HepG2 (cell line): Measurements from ENCODE around the gene PLCXD3. TPM values are rescaled to one million over a fixed set of nuclear protein-coding genes. Genes with fewer than 3 reads are reported as not detected.

Experiments used
- ARNTL ChIP-seq: sonication (generic); formaldehyde crosslinking; IDR thresholded peaks from 2 replicates; pipeline ENCODE4 v1.4.0; 2020; ENCODE audit warnings: mild to moderate bottlenecking, missing genetic modification reagents
- CEBPG ChIP-seq: IDR thresholded peaks from 2 replicates; pipeline ENCODE4 v1.6.1; 2016
- CHCHD3 ChIP-seq: sonication (generic); formaldehyde crosslinking; IDR thresholded peaks from 2 replicates; pipeline ENCODE4 v1.8.0; 2022; ENCODE audit warnings: mild to moderate bottlenecking, missing genetic modification reagents, moderate library complexity
- ELF4 ChIP-seq: sonication (generic); formaldehyde crosslinking; IDR thresholded peaks from 2 replicates; pipeline ENCODE4 v1.5.0; 2020; ENCODE audit warnings: missing genetic modification reagents, mild to moderate bottlenecking, moderate library complexity, borderline replicate concordance
- ETV5 ChIP-seq: IDR thresholded peaks from 2 replicates; pipeline ENCODE4 v1.6.1; 2018; ENCODE audit warnings: missing biosample characterization, missing genetic modification reagents, inconsistent platforms, borderline replicate concordance
- GATAD2A ChIP-seq: IDR thresholded peaks from 2 replicates; pipeline ENCODE4 v1.6.1; 2016
- HDAC6 ChIP-seq: fragments of 200-600 bp; sonication (generic); IDR thresholded peaks from 2 replicates; pipeline ENCODE4 v1.7.0; 2017; ENCODE audit warnings: mild to moderate bottlenecking, antibody characterized with exemption, low read length, low read depth
- NR1H2 ChIP-seq: sonication (generic); formaldehyde crosslinking; IDR thresholded peaks from 2 replicates; pipeline ENCODE4 v1.8.1; 2022; ENCODE audit warnings: low read depth, missing genetic modification reagents, borderline replicate concordance
- NRL ChIP-seq: sonication (generic); formaldehyde crosslinking; IDR thresholded peaks from 2 replicates; pipeline ENCODE4 v1.5.0; 2020; ENCODE audit warnings: missing genetic modification reagents, mild to moderate bottlenecking, moderate library complexity, borderline replicate concordance
- RFX1 ChIP-seq: fragments of 450-650 bp; IDR thresholded peaks from 2 replicates; pipeline ENCODE4 v1.6.1; 2017
- RFXANK ChIP-seq: IDR thresholded peaks from 2 replicates; pipeline ENCODE4 v1.6.1; 2016
- SAP130 ChIP-seq: IDR thresholded peaks from 2 replicates; pipeline ENCODE4 v1.6.1; 2016; ENCODE audit warnings: low read depth
- SMAD1 ChIP-seq: sonication (generic); formaldehyde crosslinking; IDR thresholded peaks from 2 replicates; pipeline ENCODE4 v1.4.0; 2020; ENCODE audit warnings: missing genetic modification reagents, low read depth, mild to moderate bottlenecking, borderline replicate concordance
- SOX13 ChIP-seq, 3 experiments: fragments of 450-650 bp in 1 of 3; sonication (generic) in 1 of 3; formaldehyde crosslinking in 1 of 3; IDR thresholded peaks in 2 of 3; conservative IDR thresholded peaks in 1 of 3; 2 replicates each; pipeline versions ENCODE4 v1.5.0 to v1.6.1; 2016 to 2020; ENCODE audit warnings: antibody characterized with exemption in 1 of 3, mild to moderate bottlenecking in 1 of 3, missing compliant biosample characterization in 1 of 3, missing genetic modification reagents in 1 of 3, moderate library complexity in 1 of 3
- SUZ12 ChIP-seq: fragments of 150-350 bp; IDR thresholded peaks from 2 replicates; pipeline ENCODE4 v1.6.1; 2014; ENCODE audit warnings: low read depth, low read length
- ZFP1 ChIP-seq: IDR thresholded peaks from 2 replicates; pipeline ENCODE4 v1.6.1; 2016
- ZNF180 ChIP-seq: sonication (generic); formaldehyde crosslinking; IDR thresholded peaks from 2 replicates; pipeline ENCODE4 v1.4.0; 2020; ENCODE audit warnings: low read depth, missing genetic modification reagents, borderline replicate concordance
- ZNF232 ChIP-seq: sonication (generic); formaldehyde crosslinking; IDR thresholded peaks from 2 replicates; pipeline ENCODE4 v1.4.0; 2020; ENCODE audit warnings: missing genetic modification reagents, borderline replicate concordance
- ZNF484 ChIP-seq: sonication (generic); formaldehyde crosslinking; IDR thresholded peaks from 2 replicates; pipeline ENCODE4 v1.5.1; 2020; ENCODE audit warnings: mild to moderate bottlenecking, low read depth, missing genetic modification reagents, borderline replicate concordance
- ZNF607 ChIP-seq: sonication (generic); formaldehyde crosslinking; IDR thresholded peaks from 2 replicates; pipeline ENCODE4 v1.5.1; 2020; ENCODE audit warnings: missing genetic modification reagents, mild to moderate bottlenecking, borderline replicate concordance
- ZNF672 ChIP-seq: sonication (generic); formaldehyde crosslinking; IDR thresholded peaks from 2 replicates; pipeline ENCODE4 v1.8.1; 2022; ENCODE audit warnings: missing genetic modification reagents
- ZSCAN20 ChIP-seq: sonication (generic); formaldehyde crosslinking; IDR thresholded peaks from 2 replicates; pipeline ENCODE4 v1.4.0; 2020; ENCODE audit warnings: missing genetic modification reagents, mild to moderate bottlenecking, borderline replicate concordance
- polyA plus RNA-seq, 8 experiments: library from polyadenylated mRNA; depleted of rRNA in 3 of 8; stranded (reverse) in 7 of 8; unstranded in 1 of 8; fragments of >200 nt; fragmentation: Illumina TruSeq in 4 of 8; extraction: Trizol in 4 of 8; gene quantifications; 2 replicates each; pipeline versions ENCODE4 v1.2.1 to v1.2.3, GENCODE V29; 2011 to 2016; ENCODE audit warnings: low read depth in 4 of 8, missing spikeins in 1 of 8, mixed read lengths in 1 of 8; ENCODE audit not compliant: insufficient read depth in 1 of 8
- total RNA-seq, 5 experiments: library from RNA; depleted of rRNA; stranded (reverse); fragments of >200 nt; fragmentation: Illumina TruSeq; extraction: Trizol; gene quantifications; 2 replicates each; pipeline ENCODE4 v1.2.3, GENCODE V29; 2016; ENCODE audit warnings: low read depth in 1 of 5
- TF ChIP-seq, protein P1 (sequence below): sonication (generic); formaldehyde crosslinking; IDR thresholded peaks from 2 replicates; pipeline ENCODE4 v1.4.0; 2020; ENCODE audit warnings: missing genetic modification reagents
- TF ChIP-seq, protein P2 (sequence below): sonication (generic); formaldehyde crosslinking; IDR thresholded peaks from 2 replicates; pipeline ENCODE4 v1.4.0; 2020; ENCODE audit warnings: mild to moderate bottlenecking, missing genetic modification reagents
- TF ChIP-seq, protein P3 (sequence below): sonication (generic); formaldehyde crosslinking; IDR thresholded peaks from 2 replicates; pipeline ENCODE4 v1.9.0; 2022; ENCODE audit warnings: missing genetic modification reagents, mild to moderate bottlenecking, borderline replicate concordance
- TF ChIP-seq, protein P4 (sequence below): sonication (generic); formaldehyde crosslinking; conservative IDR thresholded peaks from 2 replicates; pipeline ENCODE4 v1.4.0; 2020; ENCODE audit warnings: missing genetic modification reagents

Gene PLCXD3
- total and polyA plus RNA-seq, 2 of the 13 experiments (the other 11 are each of a cell fraction or from before 2014, with no cell fraction given) = not detected

DNA sequence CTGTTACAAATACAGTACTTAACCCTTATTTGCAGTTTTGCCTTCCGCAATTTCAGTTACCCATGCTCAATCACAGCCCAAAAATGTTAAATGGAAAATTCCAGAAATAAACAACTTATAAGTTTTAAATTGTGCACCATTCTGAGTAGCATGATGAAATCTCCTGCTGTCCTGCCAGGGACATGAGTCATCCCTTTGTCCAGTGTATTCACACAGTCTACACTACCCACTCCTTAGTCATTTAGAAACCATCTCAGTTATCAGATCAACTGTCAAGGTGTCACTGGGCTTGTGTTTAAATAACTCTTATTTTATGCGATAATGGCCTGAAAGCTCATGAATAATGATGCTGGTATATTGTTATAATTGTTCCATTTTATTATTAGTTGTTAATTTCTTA, 95.8 kb downstream of the PLCXD3 start (continued):
- TF ChIP-seq NR1H2 (CRISPR knock-in tag) (no peak), SOX13 (IDR thresholded peaks at IDR 0.05) (0 out of 2 replicates have a peak, but pooled peaks have one; percentile 32), SOX13 (CRISPR knock-in tag; conservative IDR thresholded peaks at IDR 0.05 in 1 of 2, IDR thresholded peaks at IDR 0.05 in 1 of 2) (peak in 1 of 2 experiments; percentile 89; a peak in 2 of 4 replicates), ARNTL (CRISPR knock-in tag) (no peak), NRL (CRISPR knock-in tag) (no peak), ZNF232 (CRISPR knock-in tag) (no peak), ZNF180 (CRISPR knock-in tag) (no peak), ZFP1 (CRISPR knock-in tag) (no peak), HDAC6 (no peak), SUZ12 (no peak), CHCHD3 (no peak), RFX1 (no peak), ZNF607 (no peak), ELF4 (no peak), SAP130 (CRISPR knock-in tag) (0 out of 2 replicates have a peak, but pooled peaks have one; percentile 27), GATAD2A (CRISPR knock-in tag) (peak; percentile 68), ZNF484 (CRISPR knock-in tag) (no peak), CEBPG (CRISPR knock-in tag) (peak; percentile 83), SMAD1 (no peak), ZNF672 (no peak), RFXANK (CRISPR knock-in tag) (no peak), ETV5 (CRISPR knock-in tag) (no peak), ZSCAN20 (CRISPR knock-in tag) (no peak)
- TF ChIP-seq, protein P1, sequence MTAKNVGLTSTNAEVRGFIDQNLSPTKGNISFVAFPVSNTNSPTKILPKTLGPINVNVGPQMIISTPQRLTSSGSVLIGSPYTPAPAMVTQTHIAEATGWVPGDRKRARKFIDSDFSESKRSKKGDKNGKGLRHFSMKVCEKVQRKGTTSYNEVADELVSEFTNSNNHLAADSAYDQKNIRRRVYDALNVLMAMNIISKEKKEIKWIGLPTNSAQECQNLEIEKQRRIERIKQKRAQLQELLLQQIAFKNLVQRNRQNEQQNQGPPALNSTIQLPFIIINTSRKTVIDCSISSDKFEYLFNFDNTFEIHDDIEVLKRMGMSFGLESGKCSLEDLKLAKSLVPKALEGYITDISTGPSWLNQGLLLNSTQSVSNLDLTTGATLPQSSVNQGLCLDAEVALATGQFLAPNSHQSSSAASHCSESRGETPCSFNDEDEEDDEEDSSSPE = no peak
- TF ChIP-seq, protein P2, sequence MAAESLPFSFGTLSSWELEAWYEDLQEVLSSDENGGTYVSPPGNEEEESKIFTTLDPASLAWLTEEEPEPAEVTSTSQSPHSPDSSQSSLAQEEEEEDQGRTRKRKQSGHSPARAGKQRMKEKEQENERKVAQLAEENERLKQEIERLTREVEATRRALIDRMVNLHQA = no peak
- TF ChIP-seq, protein P3, sequence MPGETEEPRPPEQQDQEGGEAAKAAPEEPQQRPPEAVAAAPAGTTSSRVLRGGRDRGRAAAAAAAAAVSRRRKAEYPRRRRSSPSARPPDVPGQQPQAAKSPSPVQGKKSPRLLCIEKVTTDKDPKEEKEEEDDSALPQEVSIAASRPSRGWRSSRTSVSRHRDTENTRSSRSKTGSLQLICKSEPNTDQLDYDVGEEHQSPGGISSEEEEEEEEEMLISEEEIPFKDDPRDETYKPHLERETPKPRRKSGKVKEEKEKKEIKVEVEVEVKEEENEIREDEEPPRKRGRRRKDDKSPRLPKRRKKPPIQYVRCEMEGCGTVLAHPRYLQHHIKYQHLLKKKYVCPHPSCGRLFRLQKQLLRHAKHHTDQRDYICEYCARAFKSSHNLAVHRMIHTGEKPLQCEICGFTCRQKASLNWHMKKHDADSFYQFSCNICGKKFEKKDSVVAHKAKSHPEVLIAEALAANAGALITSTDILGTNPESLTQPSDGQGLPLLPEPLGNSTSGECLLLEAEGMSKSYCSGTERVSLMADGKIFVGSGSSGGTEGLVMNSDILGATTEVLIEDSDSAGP (CRISPR knock-in tag) = no peak
- TF ChIP-seq, protein P4, sequence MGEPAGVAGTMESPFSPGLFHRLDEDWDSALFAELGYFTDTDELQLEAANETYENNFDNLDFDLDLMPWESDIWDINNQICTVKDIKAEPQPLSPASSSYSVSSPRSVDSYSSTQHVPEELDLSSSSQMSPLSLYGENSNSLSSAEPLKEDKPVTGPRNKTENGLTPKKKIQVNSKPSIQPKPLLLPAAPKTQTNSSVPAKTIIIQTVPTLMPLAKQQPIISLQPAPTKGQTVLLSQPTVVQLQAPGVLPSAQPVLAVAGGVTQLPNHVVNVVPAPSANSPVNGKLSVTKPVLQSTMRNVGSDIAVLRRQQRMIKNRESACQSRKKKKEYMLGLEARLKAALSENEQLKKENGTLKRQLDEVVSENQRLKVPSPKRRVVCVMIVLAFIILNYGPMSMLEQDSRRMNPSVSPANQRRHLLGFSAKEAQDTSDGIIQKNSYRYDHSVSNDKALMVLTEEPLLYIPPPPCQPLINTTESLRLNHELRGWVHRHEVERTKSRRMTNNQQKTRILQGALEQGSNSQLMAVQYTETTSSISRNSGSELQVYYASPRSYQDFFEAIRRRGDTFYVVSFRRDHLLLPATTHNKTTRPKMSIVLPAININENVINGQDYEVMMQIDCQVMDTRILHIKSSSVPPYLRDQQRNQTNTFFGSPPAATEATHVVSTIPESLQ (CRISPR knock-in tag) = no peak
